HCT116 (cell line): ENCODE data around the gene JCHAIN.

ENCODE experiments used
- JUND ChIP-seq: IDR thresholded peaks from 2 replicates; pipeline ENCODE4 v1.6.1; 2012
- MAX ChIP-seq: IDR thresholded peaks from 2 replicates; pipeline ENCODE4 v1.6.1; 2012
- POLR2A ChIP-seq: IDR thresholded peaks from 2 replicates; pipeline ENCODE4 v1.7.0; 2011; ENCODE audit warnings: borderline replicate concordance; ENCODE audit not compliant: insufficient read depth, insufficient read length; ENCODE audit errors: extremely low read depth
- POLR2AphosphoS5 ChIP-seq: IDR thresholded peaks from 2 replicates; pipeline ENCODE4 v1.6.1; 2011; ENCODE audit warnings: mild to moderate bottlenecking, low read depth, low read length, moderate library complexity
- ZNF274 ChIP-seq: fragments of 200-500 bp; sonication (Bioruptor generic); IDR thresholded peaks from 2 replicates; pipeline ENCODE4 v1.6.1; 2014; ENCODE audit warnings: mild to moderate bottlenecking, low read depth, low read length, inconsistent platforms

GRCh38 chr4:70714079-70714887, 48.0 kb upstream of the JCHAIN start:
- TF ChIP-seq POLR2AphosphoS5, result no peak
- no peak for TF ChIP-seq ZNF274
- no peak for TF ChIP-seq JUND
- no peak for TF ChIP-seq POLR2A
- no peak for TF ChIP-seq MAX
